Natural killer cell (primary cell): Measurements from ENCODE around the gene TH. TPM values are rescaled to one million over a fixed set of nuclear protein-coding genes. Genes with fewer than 3 reads are reported as not detected.

Experiments used
- ATAC-seq, 3 donors: fragments of 150-1000 bp in 2 of 3; fragments of 200-7000 bp in 1 of 3; cut with Tn5 transposase; 1 replicate in 1 of 3; 2 replicates in 2 of 3; pipeline ENCODE4 v1.10.0; 2021; ENCODE audit warnings: mild to moderate bottlenecking in 2 of 3, moderate library complexity in 2 of 3
- DNase-seq, 2 donors: peaks; one replicate each; pipeline versions ENCODE4 v3.0.0 to v3.0.0-alpha.2; 2013 to 2021; ENCODE audit warnings: mixed read lengths in 1 of 2
- H3K27ac ChIP-seq: one replicate; pipeline ENCODE4 v1.5.1; 2013; ENCODE audit warnings: mild to moderate bottlenecking, low read length
- H3K27me3 ChIP-seq: one replicate; pipeline ENCODE4 v1.6.1; 2013; ENCODE audit warnings: low read length; ENCODE audit not compliant: control insufficient read depth, insufficient read depth
- H3K36me3 ChIP-seq: one replicate; pipeline ENCODE4 v1.6.1; 2013; ENCODE audit warnings: low read length; ENCODE audit not compliant: control insufficient read depth, insufficient read depth
- H3K4me1 ChIP-seq: one replicate; pipeline ENCODE4 v1.6.1; 2013; ENCODE audit warnings: low read length; ENCODE audit not compliant: control insufficient read depth, insufficient read depth
- H3K4me3 ChIP-seq: one replicate; pipeline ENCODE4 v1.5.1; 2013; ENCODE audit warnings: low read length
- H3K9me3 ChIP-seq: one replicate; pipeline ENCODE4 v1.6.1; 2013; ENCODE audit warnings: low read length; ENCODE audit not compliant: control insufficient read depth, insufficient read depth
- H3K27ac Mint-ChIP-seq, 2 donors: one replicate each; pipeline ENCODE4 v1.8.0; 2022; ENCODE audit warnings: mild to moderate bottlenecking in 2 of 2, mixed read lengths in 2 of 2, moderate library complexity in 1 of 2
- H3K27me3 Mint-ChIP-seq, 2 donors: one replicate each; pipeline ENCODE4 v1.8.0; 2022; ENCODE audit warnings: low read depth in 2 of 2, mixed read lengths in 2 of 2
- H3K36me3 Mint-ChIP-seq: one replicate; pipeline ENCODE4 v1.8.0; 2022; ENCODE audit warnings: mixed read lengths
- H3K4me1 Mint-ChIP-seq, 2 donors: one replicate each; pipeline ENCODE4 v1.8.0; 2022; ENCODE audit warnings: mixed read lengths in 2 of 2
- H3K4me3 Mint-ChIP-seq: one replicate; pipeline ENCODE4 v1.8.0; 2022; ENCODE audit warnings: mild to moderate bottlenecking, moderate library complexity, mixed read lengths
- H3K9me3 Mint-ChIP-seq, 2 donors: one replicate each; pipeline ENCODE4 v1.8.0; 2022; ENCODE audit warnings: mixed read lengths in 2 of 2
- WGBS: methylation state at CpG from one replicate; pipeline ENCODE4 v1.1.7; 2013; ENCODE audit warnings: missing lambda C conversion rate; ENCODE audit not compliant: insufficient coverage; 5-methylcytosine and 5-hydroxymethylcytosine counted together
- intact Hi-C: fragments of 100-400 bp; cut with micrococcal nuclease; formaldehyde crosslinking; loops from one replicate; pipeline ENCODE4 v1.14.2; 2022
- total RNA-seq, 4 donors: library from RNA; stranded (reverse); fragments of 120-200 nt in 1 of 4; gene quantifications; one replicate each; pipeline versions ENCODE4 v1.2.3 to v1.2.4, GENCODE V29; 2013 to 2022
- TF ChIP-seq, protein P1 (sequence below): fragments of 200-600 bp; IDR thresholded peaks from one replicate; pipeline ENCODE4 v1.8.0; 2022; ENCODE audit warnings: antibody characterized with exemption

The TH gene
- total RNA-seq, 3 donors from 2014 or later (not counting 1 experiment from before 2014, with no cell fraction given), result not detected

DNA sequence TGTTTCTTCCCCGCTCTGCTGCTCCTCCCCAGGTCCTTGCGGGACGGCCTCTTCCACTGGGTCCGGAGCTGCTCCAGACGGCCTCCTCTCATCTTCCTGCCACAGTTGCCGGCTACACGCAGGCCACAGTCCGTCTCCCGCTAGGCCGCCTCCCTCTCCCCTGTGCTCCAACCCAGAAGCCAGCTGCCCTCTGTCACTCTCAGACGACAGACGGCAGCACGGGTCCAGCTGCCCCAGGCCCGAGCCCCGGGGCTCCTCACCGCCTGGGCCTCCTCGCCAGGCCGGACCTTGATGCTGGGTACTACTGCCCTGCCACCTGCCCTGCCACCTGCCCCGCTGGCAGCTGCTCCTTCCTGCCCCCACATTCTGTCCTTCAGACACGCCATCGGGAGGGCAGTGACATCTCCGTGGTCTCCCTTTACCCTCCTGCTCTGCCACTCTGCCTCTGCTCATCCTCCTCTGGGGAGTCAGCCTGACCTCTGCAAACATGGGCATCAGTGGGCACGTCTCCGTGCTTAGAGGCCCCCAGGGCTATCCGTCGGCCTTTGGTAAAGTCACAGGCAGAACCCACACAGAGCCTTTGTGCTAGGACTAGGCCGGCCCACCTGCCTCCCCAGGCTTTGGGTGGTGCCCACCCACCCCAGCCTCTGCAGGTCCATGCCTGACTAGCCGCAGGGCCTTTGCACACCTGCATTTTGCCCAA is 43.1 kb upstream of the TH start:
- Mint-ChIP-seq H3K27ac (peak overlapping the region; percentile 84 to 91), H3K27me3 (no peaks in the 10 kb centered on the region), H3K36me3 (no peaks in the 10 kb centered on the region), H3K9me3 (no peaks in the 10 kb centered on the region), H3K4me3 (peak overlapping the region; percentile 86), H3K4me1 (peaks cover 32 to 36% of the 10 kb centered on the region in 2 donors)
- 96% methylated on average over 28 of the region's 28 CpGs for WGBS
- H3K36me3 ChIP-seq, result no peaks in the 10 kb centered on the region
- intact Hi-C loops, result loop anchor here (5.0 kb wide), 1 partner anchor 292 kb away; no protein-coding TSS in a partner anchor
- H3K9me3 ChIP-seq, result no peaks in the 10 kb centered on the region
- DNase-seq (peak in 1 of 2 donors; percentile 14), ATAC-seq (no peak)
- peak overlapping the region; percentile 68 for H3K27ac ChIP-seq
- TF ChIP-seq, protein P1, sequence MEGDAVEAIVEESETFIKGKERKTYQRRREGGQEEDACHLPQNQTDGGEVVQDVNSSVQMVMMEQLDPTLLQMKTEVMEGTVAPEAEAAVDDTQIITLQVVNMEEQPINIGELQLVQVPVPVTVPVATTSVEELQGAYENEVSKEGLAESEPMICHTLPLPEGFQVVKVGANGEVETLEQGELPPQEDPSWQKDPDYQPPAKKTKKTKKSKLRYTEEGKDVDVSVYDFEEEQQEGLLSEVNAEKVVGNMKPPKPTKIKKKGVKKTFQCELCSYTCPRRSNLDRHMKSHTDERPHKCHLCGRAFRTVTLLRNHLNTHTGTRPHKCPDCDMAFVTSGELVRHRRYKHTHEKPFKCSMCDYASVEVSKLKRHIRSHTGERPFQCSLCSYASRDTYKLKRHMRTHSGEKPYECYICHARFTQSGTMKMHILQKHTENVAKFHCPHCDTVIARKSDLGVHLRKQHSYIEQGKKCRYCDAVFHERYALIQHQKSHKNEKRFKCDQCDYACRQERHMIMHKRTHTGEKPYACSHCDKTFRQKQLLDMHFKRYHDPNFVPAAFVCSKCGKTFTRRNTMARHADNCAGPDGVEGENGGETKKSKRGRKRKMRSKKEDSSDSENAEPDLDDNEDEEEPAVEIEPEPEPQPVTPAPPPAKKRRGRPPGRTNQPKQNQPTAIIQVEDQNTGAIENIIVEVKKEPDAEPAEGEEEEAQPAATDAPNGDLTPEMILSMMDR, result no peak
- H3K27me3 ChIP-seq, result no peaks in the 10 kb centered on the region
- no peak overlapping the region for H3K4me3 ChIP-seq
- H3K4me1 ChIP-seq, result peaks cover 62% of the 10 kb centered on the region

DNA sequence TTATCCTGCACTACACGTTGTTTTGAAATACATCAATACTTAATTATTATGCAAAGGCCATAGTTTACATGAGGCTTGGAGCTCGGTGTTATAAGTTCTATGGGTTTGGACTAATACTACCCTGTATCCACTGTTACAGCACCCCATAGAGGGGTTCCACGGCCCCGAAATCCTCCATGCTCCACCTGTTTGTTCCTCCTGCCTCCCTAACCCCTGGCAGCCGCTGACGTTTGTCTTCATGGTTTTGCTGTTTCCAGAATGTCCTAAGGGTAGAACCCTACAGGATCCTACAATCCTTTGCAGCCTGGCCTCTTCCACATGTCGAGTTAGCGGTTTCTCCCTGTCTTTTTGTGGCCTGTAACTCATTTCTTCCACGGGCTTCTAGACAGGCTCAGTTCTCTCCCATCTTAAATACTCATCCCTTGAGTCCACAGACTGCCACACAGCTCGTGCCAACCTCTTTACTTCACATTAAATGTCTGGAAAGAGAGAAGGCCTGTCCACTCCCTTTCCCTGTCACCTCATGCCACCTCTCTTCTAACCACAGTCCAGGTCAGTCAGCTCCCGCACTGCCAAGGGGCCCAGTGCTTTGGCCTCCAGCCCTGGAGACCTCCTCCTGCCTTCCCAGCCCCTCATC is 42.4 kb upstream of the TH start:
- Mint-ChIP-seq H3K36me3 (no peaks in the 10 kb centered on the region), H3K4me1 (peaks cover 32 to 35% of the 10 kb centered on the region in 2 donors), H3K4me3 (peak overlapping the region; percentile 86), H3K27me3 (no peaks in the 10 kb centered on the region), H3K27ac (peak overlapping the region; percentile 84 to 91), H3K9me3 (no peaks in the 10 kb centered on the region)
- Histone ChIP-seq H3K27ac (peak overlapping the region; percentile 68), H3K4me3 (no peak overlapping the region), H3K9me3 (no peaks in the 10 kb centered on the region), H3K27me3 (no peaks in the 10 kb centered on the region), H3K36me3 (no peaks in the 10 kb centered on the region), H3K4me1 (peaks cover 62% of the 10 kb centered on the region)
- DNase-seq (peak in 1 of 2 donors; percentile 12), ATAC-seq (no peak)
- TF ChIP-seq, protein P1, result no peak
- intact Hi-C loops, result no loop called here
- WGBS, result 86% methylated on average over 10 of the region's 11 CpGs

DNA sequence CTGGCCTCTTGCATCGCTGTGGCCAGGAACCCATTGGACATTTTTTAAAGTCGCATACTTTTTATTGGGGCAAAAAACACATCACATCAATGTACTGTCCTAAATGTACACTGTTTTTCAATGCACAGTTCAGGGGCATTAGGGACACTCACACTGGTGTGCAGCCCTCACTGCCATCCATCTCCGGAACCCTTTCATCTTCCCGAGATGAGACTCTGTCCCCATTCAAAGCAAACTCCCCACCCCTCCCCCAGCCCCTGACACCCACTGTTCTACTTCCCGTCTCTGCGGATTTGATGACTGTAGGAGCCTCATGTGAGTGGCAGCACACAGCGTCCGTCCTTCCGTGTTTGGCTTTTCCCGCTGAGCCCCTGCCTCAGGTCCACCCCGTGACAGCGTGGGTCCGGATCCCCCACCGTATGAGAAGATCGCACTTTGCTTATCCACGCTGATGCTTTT is 41.8 kb upstream of the TH start:
- Mint-ChIP-seq H3K36me3 (no peaks in the 10 kb centered on the region), H3K9me3 (no peaks in the 10 kb centered on the region), H3K27me3 (no peaks in the 10 kb centered on the region), H3K27ac (peak overlapping the region; percentile 84 to 91), H3K4me1 (peaks cover 29 to 32% of the 10 kb centered on the region in 2 donors), H3K4me3 (peak overlapping the region; percentile 86)
- Histone ChIP-seq H3K36me3 (no peaks in the 10 kb centered on the region), H3K27me3 (no peaks in the 10 kb centered on the region), H3K4me3 (peak overlapping the region; percentile 26), H3K4me1 (peaks cover 57% of the 10 kb centered on the region), H3K27ac (peak overlapping the region; percentile 68), H3K9me3 (no peaks in the 10 kb centered on the region)
- intact Hi-C loops, result no loop called here
- ATAC-seq (peak; percentile 65 to 90 (median 82)), DNase-seq (peak; percentile 24 to 63)
- WGBS, result 18% methylated on average over 16 of the region's 16 CpGs
- TF ChIP-seq, protein P1, result no peak
